GM21360 (cell line): Measurements from ENCODE around the gene ARHGEF10L.

Source experiments
- ATAC-seq: cut with Tn5 transposase; IDR thresholded peaks from one replicate; pipeline ENCODE4 v1.9.1; 2021; ENCODE audit warnings: mild to moderate bottlenecking, moderate library complexity; ENCODE audit not compliant: unreplicated experiment

Gene ARHGEF10L

DNA sequence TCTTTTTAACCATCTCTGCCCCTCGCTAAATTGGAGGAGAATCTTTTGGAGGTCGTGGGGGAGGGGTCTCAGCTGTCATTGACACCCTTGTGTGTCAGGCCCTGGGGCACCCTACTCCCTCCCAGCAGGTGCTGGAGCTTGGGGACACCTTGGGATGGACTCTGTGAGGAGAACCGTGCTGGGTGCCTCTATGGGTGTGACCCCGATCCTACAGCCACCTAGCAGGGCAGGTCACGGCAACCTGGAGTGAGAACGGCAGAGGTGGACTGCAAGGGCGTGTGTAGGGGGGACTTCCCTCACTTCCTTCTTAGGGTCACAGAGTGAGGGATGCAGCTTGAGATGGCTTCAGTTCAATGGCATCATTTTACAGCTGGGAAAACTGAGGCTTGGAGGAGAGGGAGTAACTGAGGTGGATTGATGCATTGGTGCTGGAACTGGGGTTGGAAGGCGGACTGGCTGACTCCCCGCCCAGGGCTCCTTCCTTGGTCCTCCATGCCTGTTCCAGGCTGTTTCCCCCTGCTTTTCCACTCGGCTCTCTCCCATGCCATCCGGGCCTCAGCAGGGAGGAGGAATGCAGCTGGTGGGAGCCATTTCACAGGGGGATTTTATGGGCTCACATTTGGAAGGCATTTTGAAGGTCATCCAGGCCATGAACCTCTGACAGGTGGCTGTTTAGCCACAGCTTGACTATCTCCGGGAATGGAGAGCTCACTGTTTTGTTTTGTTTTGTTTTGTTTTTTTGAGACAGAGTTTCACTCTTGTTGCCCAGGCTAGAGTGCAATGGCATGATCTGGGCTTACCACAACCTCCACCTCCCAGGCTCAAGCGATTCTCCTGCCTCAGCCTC lies 18.8 kb upstream of the ARHGEF10L start:
- no peak for ATAC-seq

DNA sequence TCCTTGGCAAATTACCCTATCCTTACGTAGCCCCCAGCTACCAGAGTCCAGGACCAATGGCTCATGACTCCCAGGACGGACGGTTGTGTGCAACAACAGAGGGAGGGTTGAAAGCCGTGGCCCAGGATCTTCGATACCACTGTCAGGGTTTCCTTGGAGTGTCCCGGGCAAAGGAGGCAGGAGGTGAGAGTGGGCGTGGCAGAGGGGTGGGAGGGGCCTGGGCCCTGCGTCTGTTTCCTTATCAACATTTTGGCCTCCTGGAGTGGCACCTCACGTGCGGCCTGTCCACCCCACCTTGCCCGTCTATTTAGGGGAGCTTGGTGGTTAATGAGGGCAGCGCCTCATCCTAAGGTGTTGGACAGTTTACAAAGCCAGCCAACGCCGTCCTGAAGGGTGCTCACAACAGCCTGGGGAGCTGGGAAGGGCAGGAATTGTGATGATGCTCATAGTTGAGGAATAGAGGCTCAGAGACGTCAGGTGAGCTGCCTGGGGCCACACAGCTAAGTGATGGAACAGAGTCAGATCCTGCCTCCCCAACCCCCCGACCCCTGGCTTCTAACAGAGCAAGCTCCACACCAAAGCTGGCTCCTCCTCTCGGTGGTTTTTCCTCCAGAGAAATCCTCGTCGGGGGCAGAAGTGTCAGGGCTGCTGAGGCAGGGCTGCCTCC lies 17.4 kb upstream of the ARHGEF10L start:
- ATAC-seq, result no peak

DNA sequence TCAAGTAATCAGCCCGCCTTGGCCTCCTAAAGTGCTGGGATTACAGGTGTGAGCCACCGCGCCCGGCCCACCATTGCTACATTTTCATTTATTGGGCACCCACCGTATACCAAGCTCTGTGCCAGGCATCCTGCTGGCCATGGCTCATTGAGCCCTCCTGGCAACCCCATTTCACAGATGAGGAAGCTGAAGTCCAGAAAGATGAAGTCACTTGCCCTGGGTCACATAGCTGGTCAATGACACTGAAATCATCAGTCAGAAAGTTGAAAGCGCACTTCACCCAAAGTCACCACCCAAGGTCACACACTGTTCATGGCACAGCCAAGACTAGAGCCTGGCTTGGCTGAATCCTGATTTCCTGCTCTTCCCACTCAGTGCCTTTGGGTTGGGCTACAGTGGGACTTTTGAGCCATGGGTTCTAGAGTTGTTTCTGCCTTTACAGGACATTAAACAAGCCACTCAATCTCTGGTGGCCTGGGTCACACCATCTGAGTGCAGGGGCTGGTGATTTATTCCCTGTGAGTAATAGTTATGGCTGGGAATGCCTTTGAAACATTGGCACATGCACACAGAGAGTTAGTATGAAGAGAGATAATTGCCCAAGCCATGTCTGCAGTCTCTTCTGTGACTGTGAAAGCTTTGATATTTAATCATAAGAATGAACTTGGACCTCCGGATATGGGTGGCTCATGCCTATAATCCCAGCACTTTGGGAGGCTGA lies 16.0 kb upstream of the ARHGEF10L start:
- no peak for ATAC-seq

DNA sequence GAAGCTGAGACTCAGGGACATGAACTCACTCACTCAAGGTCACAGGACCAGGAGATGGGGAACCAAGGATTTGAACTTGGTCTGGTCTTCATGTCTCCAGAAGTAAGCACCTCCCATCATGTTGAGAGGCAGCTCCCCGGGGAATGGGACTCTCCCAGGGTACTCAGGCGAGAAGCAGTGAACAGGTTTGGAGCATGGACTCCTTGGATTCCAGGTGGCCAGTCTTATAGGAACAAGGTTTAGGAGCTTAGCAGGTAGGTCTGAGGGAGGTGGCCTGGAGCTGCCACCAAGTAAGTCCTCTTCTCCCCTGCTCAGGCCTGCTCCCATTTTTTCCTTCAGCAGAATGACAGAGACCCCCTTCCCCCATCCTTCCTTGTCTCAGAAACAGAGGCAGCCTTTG lies 14.9 kb upstream of the ARHGEF10L start:
- no peak for ATAC-seq

DNA sequence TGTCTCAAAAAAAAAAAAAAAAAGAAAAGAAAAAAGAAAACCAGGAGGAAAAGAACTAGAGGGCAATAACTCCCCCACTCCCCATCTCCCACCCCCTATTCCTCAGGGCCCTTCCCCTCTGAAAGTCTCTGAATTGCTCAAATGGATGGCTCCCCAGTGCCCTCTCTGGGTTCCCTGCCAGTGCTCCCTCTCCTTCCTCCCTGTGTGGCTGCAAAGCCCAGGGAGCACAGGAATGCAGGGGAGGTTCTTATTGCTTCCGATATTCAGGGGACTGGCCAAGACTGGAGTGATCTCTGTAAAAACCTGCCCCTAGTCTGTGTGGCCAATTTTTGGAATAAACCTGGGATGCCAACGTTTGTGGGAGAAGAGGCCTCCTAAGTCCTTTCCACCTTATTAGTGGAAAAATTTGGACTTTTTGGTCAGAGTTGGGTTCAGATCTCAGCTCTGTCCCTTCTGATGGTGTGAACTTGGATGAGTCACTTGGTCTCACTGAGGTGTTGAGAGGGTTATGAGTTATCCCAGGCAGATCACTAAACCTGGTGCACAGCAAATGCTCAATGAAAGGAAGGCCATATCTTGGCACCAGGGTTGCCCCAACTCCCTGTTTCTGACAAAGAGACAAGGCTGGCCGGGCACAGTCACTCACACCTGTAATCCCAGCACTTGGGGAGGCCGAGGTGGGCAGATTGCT lies 13.4 kb upstream of the ARHGEF10L start:
- ATAC-seq, result no peak

DNA sequence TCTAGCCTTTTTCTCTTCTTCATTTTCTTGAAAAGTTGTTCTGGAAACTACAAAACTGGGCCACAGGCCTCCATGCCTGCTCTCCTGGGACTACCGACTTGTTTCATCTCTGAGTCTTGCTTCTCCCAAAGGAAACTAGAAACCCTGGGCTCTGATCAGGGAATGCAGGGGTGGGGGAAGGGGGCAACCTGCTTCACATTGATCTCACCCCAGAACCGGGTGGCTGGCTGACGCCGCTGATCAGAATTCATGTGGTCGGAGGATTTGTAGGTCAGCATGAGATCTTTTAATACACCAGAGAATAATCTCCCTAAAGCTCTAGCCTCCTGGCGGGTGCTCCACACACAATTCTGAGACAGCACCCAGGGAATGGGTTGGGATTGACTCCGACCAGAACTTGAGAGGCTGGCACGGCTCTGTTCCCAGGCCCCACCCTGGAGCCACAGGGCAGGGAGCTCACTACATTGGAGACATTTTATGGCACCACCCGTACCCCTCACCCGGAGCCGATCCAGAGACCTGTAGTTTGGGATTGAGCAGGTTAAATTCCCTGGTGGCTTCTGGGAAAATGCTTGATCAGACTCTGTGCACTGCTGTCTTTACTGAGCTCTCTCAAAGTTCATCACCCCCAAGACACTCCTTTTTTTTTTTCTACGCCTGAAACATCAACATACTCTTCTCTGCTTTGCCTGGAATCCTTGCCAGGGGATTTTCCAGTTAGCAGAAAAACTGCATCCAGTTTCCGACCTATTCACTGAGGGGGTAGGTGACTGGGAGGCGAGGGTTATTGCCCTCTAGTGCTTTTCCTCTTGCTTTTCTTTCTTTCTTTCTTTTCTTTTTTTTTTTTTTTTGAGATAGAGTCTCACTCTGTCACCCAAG lies 12.2 kb upstream of the ARHGEF10L start:
- ATAC-seq, result no peak

DNA sequence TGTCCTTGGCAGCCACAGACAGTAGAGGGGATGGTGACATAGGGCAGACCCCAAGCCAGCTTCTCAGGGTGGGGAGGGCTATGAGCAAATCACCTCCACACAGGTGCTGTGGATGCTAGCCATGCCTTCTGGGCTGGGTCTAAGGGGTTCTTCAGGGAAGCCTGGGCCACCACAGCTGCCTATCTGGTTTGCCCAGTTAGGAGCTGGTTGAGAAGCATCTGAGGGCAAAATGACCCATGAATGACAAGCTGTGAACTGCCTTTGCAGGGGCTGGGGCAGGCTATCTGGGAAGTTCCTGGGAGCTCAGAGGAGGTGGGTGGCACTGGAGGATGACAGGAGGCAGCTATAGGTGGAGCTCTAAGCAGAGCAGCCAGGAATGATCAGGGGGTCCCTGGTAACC lies 10.1 kb upstream of the ARHGEF10L start:
- ATAC-seq, result no peak

DNA sequence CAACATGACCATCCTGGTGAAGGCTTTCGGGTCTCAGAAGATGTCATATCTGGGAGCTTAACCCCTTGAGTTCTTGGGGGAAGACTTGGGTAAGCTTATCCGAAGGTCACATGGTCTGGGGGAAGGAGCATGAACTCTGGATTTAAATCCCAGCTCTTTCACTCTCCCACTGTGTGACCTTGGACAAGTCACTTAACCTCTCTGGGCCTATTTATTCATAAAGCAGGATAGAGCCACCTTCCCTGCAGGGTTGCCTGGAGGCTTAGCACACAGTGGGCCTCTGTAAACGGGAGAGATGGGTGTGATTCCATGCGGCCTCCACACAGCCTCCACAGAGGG lies 8.2 kb upstream of the ARHGEF10L start:
- no peak for ATAC-seq

DNA sequence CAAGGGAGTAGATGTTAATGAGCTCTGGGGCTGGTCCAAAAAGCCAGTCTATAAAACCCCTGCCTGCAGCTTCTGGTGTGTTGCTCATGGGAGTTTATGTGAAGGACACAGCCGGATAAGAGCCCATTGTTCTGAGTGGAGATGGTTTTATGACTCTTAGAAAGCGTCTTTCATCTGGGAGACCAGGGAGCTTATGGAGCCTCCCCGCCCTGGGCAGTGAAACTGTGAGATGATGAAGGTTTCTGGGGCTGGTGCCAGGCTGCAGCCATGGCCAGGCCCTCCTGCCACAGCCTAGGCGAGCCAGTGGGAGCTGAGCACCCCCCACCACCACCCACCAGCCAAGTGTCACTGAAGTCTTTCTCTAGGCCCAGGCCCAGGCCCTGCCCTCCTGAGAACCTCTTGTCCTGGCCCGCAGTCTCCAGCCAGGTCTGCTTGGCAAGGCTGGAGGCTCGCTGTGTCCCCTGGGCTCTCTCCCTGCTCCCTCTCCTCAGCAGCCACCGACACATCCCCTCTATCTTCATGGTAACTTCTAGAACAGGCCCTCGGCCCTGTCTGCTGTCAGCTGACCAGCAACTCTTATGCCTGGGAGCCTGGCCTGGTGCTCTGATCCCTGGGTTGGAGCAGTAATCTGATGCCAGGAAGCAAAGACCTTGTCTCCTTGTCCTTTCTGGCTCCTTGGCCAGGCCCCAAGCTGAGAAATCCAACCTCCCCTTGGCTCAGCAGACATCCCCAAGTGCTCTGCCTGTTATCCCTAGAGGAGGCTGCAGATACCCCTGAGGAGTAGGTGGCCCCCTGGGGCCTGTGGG lies 7.6 kb upstream of the ARHGEF10L start:
- no peak for ATAC-seq

DNA sequence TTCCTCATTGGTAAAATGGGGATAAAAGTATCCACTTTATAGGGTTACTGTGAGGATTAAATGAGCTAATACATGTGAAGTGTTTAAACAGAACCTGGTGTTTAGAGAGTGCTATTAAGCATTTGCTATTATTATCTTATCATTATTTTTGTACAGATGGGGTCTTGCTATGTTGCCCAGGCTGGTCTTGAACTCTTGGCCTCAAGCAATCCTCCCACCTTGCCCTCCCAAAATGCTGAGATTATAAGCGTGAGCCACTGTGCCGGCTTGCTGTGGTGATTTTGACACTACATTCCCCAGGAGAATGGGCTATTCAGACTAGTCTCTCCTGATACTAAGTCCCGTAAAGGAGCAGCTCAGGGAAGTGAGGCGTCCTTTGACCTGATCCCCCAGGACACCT lies 6.3 kb upstream of the ARHGEF10L start:
- ATAC-seq, result no peak

DNA sequence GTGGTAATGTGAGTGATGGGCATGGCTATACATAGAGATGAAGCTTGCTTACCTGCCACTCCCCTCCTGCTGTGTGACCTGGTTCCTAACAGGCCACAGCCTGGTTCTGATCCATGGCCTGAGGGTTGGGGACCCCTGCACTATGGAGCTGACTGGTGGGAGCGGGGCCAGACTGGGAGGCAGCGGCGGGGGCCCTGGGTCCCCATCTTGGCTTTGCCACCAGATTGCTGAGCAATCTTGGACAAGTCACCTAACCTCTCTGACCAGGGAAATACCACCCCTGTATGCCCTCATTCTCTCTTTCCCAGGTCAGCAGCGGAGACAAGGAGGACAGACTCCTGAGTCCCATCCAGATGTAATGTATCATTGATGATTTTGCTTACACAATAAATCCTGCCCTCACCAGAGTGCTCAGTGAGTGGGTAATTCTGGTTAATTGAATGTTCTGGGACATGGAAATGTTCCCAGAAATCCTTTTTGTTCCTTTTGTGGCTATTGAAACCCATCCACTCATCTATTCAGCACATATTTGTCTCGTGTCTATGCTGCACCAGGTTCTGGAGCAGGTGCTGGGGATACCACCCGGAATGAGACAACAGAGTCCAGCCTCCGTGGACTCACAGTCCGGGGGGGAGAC lies 4.1 kb upstream of the ARHGEF10L start:
- no peak for ATAC-seq

DNA sequence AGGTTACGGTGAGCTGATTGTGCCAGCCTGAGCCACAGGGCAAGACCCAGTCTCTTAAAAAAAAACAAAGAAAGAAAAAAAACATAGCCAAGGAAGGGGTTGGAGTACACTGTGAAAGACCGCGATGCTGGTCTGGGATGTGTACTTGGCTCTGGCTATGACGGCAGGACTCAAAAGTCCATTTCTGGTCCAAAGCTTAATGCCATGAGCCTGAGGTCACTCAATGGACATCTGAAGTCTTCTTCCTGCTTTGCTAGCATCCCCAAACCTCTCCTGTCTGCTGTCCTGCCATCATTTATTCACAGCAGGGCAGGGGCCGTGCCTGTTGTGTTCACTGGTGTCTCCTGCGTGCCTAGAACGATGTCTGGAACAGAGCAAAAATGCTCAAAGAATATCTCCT lies 1.5 kb upstream of the ARHGEF10L start:
- ATAC-seq, result no peak

DNA sequence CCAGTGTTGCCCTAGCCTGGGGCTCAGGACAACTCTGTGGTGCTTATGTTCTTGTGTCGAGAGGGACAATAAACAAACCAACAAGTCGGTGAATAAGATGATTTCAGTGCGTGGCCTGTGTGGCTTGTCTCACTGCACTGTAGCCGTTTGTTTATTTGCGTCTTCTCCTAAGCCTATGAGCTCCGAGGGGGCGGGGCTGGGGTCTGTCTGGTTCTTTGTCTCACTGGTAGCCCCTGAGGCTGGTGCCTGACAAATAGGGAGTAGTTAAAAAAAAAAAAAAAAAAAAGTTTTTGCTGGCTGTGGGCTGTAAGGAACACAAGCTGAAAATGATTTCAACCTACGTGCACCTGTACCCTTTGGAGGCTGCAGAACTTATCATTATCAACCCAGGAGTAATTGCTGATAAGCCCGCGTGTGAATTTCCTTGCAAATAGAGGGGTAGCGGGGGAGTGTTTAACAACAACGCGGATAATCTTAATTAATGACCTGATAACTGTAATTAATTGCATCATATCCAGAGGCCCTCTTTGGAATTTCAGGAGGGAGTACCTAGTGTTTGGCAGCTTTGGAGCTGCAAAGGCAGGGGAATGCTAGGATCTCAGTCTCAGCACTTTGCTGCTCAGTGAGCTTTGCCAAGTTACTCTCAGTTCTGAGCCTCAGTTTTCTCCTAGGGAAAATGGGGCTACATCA lies 925 bp upstream of the ARHGEF10L start:
- ATAC-seq, result no peak

DNA sequence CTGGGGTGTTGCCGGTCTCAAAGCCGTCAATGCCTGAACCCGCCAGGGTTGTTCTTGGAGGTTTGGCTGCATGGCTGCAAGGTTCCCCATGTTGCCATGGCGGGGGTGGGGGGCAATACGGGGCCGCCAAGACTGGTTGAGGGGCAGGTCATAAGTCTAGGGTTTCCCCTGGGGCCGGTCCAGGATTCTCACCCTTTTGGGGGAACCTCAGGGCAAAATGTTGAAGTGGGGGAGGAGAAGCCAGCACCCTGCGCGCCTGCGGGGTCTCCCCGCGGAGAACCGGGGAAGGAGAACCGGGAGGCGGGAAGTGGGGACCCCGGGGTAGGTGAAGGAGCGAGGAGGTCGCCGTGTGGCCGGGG lies 401 bp upstream of the ARHGEF10L start:
- no peak for ATAC-seq

DNA sequence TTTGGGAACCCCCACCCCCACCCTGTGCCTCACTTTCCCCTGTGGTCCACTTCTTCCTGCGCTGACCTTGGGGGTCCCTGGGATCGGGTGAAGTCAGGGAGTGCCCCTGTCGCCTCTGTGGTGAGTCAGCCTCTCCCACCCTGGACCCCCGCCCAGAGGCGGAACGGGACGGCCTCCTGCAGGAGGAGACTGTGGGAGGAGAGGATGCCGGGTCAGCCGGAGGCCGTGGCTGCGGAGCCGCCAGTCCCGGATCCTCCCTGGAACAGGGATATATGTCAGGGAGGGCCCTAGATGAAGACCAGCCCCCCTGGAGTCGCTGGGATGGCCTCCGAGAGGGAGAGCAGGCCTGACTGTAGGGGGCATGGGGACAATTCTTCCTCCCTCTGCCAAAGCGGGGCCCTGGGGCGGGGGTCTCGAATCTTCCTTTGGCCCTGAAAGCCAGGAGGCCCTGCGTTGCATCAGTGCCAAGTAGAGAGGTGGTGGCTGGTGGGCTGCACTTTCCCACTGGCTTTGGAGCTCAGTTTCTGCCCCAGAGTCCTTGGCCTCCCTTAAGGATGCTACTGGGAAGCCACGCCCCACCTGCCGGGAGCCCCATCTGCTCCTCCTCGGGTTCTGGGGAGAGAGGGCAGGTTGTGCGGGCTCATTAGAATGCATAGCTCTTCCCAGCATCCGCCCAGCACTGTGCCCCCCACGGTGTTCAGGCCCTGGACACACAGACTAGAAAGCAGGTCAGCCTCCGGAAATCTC lies 930 bp downstream of the ARHGEF10L start:
- ATAC-seq, result no peak

DNA sequence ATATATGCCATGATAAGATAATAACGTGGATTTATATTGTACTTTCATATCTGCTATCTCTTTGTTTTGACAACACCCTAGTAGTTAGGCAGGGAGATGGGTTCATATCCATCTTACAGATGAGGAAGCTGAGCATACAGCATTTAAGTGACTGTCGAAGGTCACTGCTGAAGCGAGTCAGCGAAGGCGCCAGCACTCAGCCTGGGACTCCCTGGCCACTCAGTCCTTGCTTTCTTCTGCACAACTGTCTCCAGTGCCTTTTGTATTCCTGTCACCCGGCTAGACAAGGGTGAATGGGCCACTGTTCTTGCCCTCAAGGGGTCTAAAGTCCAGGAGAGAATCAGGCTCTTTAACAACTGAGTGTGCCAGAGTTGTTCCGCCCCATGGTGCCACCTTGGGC lies 3.1 kb downstream of the ARHGEF10L start:
- ATAC-seq, result no peak

DNA sequence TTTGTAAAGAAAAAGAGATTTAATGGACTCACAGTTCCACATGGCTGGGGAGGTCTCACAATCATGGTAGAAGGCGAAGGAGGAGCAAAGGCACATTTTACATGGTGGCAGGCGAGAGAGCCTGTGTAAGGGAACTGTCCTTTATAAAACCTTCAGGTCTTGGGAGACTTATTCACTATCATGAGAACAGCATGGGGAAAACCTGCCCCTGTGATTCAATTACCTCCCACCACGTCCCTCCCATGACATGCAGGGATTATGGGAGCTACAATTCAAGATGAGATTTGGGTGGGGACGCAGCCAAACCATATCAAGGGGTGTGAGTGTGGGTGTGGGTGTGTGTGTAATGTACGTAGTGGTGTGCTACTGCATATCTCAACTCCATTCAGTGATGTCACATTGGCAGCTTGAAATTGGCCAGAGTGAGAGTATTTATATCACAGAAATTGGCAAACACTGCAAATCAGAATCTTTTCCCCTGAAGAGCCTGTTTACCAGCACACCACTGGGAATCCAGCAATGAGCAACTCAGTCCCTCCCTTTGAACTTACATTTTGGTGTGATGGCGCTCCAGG lies 5.4 kb downstream of the ARHGEF10L start:
- no peak for ATAC-seq

DNA sequence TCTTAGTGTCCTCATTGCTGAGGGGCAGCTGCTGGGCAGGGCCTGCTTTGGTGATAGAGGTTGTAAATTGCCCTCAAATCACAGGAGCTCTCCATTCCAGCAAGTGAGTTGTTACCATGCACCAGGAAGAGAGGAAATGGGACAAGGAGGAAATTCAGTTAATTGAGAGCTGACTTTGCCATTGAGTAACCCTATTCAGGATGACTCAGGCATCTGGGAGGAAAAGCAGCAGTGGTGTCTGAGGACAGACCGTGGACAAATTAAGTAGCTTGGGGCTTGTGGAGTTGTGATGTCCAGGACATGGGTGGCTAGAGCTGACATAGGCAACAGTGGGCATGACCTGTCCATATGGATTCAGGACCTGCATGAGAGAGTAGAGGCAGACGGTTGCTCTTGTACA lies 5.9 kb downstream of the ARHGEF10L start:
- no peak for ATAC-seq
